Neural cell (in vitro differentiated cells): Measurements from ENCODE around the gene ARL5A. TPM values are rescaled to one million over a fixed set of nuclear protein-coding genes. Genes with fewer than 3 reads are reported as not detected.

ENCODE experiments used
- H2AFZ ChIP-seq: fragments of 200-600, 300-800 bp; sonication (generic), shearing (Covaris generic); 2 replicates; pipeline ENCODE4 v1.6.0; 2014; ENCODE audit warnings: low read depth, mild to moderate bottlenecking, antibody characterized with exemption, low read length, moderate library complexity
- H3F3A ChIP-seq: fragments of 200-600 bp; shearing (Covaris generic); 2 replicates; pipeline ENCODE4 v1.6.1; 2016; ENCODE audit warnings: mild to moderate bottlenecking, moderate library complexity, mixed read lengths, antibody characterized with exemption, low read length; ENCODE audit not compliant: insufficient read depth, poor library complexity, severe bottlenecking
- H3K27ac ChIP-seq: fragments of 200-600, 300-800 bp; sonication (generic), shearing (Covaris generic); 2 replicates; pipeline ENCODE4 v1.5.1; 2014; ENCODE audit warnings: mild to moderate bottlenecking, low read length, moderate library complexity
- H3K27me3 ChIP-seq: fragments of 300-800, 200-600 bp; sonication (generic), shearing (Covaris generic); 2 replicates; pipeline ENCODE4 v1.6.0; 2014; ENCODE audit warnings: mild to moderate bottlenecking, low read depth, low read length, moderate library complexity; ENCODE audit not compliant: insufficient read depth
- H3K36me3 ChIP-seq: fragments of 300-800, 200-600 bp; sonication (generic), shearing (Covaris generic); 2 replicates; pipeline ENCODE4 v1.5.1; 2014; ENCODE audit warnings: mild to moderate bottlenecking, antibody characterized with exemption, low read length, moderate library complexity; ENCODE audit not compliant: insufficient read depth
- H3K4me2 ChIP-seq: fragments of 300-800, 200-600 bp; sonication (generic), shearing (Covaris generic); 2 replicates; pipeline ENCODE4 v1.6.0; 2014; ENCODE audit warnings: mild to moderate bottlenecking, low read length
- H3K4me3 ChIP-seq: fragments of 300-800, 200-600 bp; sonication (generic), shearing (Covaris generic); 2 replicates; pipeline ENCODE4 v1.5.1; 2014; ENCODE audit warnings: mild to moderate bottlenecking, low read length, moderate library complexity
- H3K79me2 ChIP-seq: fragments of 200-600 bp; shearing (Covaris generic); replicated peaks from 2 replicates; pipeline ENCODE4 v1.6.0; 2014; ENCODE audit warnings: mild to moderate bottlenecking, low read length, moderate library complexity; ENCODE audit not compliant: insufficient read depth
- H3K9ac ChIP-seq: fragments of 300-800, 200-600 bp; sonication (generic), shearing (Covaris generic); 2 replicates; pipeline ENCODE4 v1.6.1; 2016; ENCODE audit warnings: mild to moderate bottlenecking, low read length, mixed read lengths
- H3K9me2 ChIP-seq: fragments of 200-600 bp; shearing (Covaris generic); 2 replicates; pipeline ENCODE4 v1.6.1; 2016; ENCODE audit warnings: mild to moderate bottlenecking, low read length, mixed read lengths; ENCODE audit not compliant: insufficient read depth
- H3K9me3 ChIP-seq: fragments of 200-600, 300-800 bp; sonication (generic), shearing (Covaris generic); 2 replicates; pipeline ENCODE4 v1.6.1; 2016; ENCODE audit warnings: mild to moderate bottlenecking, mixed run types, low read length, moderate library complexity, mixed read lengths
- H4K20me1 ChIP-seq: fragments of 200-600 bp; shearing (Covaris generic); 2 replicates; pipeline ENCODE4 v1.6.1; 2016; ENCODE audit warnings: mild to moderate bottlenecking, mixed run types; ENCODE audit not compliant: insufficient read depth
- EP300 ChIP-seq: fragments of 450-650 bp; conservative IDR thresholded peaks from 2 replicates; pipeline ENCODE4 v1.6.1; 2014; ENCODE audit warnings: antibody characterized with exemption, mild to moderate bottlenecking, moderate library complexity; ENCODE audit not compliant: poor library complexity, severe bottlenecking
- EZH2 ChIP-seq: fragments of 200-600, 300-800 bp; shearing (Covaris generic), sonication (generic); IDR thresholded peaks from 2 replicates; pipeline ENCODE4 v1.6.1; 2014; ENCODE audit warnings: antibody characterized with exemption, low read length, borderline replicate concordance, mild to moderate bottlenecking; ENCODE audit not compliant: insufficient read depth, poor library complexity, severe bottlenecking
- MXI1 ChIP-seq: fragments of 450-650 bp; conservative IDR thresholded peaks from 2 replicates; pipeline ENCODE4 v1.6.1; 2014; ENCODE audit warnings: antibody characterized with exemption, mild to moderate bottlenecking; ENCODE audit not compliant: poor library complexity, severe bottlenecking
- POLR2AphosphoS5 ChIP-seq: IDR thresholded peaks from 2 replicates; pipeline ENCODE4 v1.6.1; 2012
- RAD21 ChIP-seq: fragments of 450-650 bp; conservative IDR thresholded peaks from 2 replicates; pipeline ENCODE4 v1.6.1; 2014; ENCODE audit warnings: antibody characterized with exemption, mild to moderate bottlenecking, moderate library complexity
- SMC3 ChIP-seq: fragments of 450-650 bp; conservative IDR thresholded peaks from 2 replicates; pipeline ENCODE4 v1.6.1; 2014; ENCODE audit warnings: antibody characterized with exemption, mild to moderate bottlenecking, moderate library complexity; ENCODE audit not compliant: poor library complexity
- TAF1 ChIP-seq: IDR thresholded peaks from 2 replicates; pipeline ENCODE4 v1.6.1; 2012; ENCODE audit warnings: low read depth
- polyA plus RNA-seq: library from polyadenylated mRNA; depleted of rRNA; stranded (reverse); fragments of >200 nt; gene quantifications from 2 replicates; pipeline ENCODE4 v1.2.3, GENCODE V29; 2014
- TF ChIP-seq, protein P1 (sequence below): IDR thresholded peaks from 2 replicates; pipeline ENCODE4 v1.6.1; 2012; ENCODE audit warnings: borderline replicate concordance
- TF ChIP-seq, protein P2 (sequence below): fragments of 450-650 bp; IDR thresholded peaks from 2 replicates; pipeline ENCODE4 v1.5.1; 2014; ENCODE audit warnings: antibody characterized with exemption, mild to moderate bottlenecking, moderate library complexity; ENCODE audit not compliant: poor library complexity, severe bottlenecking

The ARL5A gene
- polyA plus RNA-seq, 1 donor from 2014 or later: 48.5 TPM

DNA sequence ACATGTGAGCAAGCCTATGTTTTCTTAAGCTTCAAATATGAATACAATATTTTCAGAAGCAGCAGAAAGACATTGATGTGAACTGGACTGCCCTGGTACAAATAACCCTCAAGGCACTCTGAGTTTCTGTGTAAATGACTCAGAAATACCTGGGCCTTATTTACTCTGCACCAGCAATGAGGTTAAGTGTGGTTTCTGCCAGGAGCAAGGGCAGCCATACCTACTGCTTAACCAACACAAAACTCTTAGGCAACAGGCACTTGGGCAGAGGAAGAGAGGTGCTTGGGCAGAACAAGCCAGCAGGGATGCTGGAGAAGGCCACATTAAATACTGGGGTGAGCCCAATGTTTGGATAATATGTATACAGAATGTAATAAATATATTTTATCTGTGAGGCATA, 29.4 kb upstream of the ARL5A start:
- no peaks in the 10 kb centered on the region for H3K36me3 ChIP-seq
- TF ChIP-seq, protein P1, sequence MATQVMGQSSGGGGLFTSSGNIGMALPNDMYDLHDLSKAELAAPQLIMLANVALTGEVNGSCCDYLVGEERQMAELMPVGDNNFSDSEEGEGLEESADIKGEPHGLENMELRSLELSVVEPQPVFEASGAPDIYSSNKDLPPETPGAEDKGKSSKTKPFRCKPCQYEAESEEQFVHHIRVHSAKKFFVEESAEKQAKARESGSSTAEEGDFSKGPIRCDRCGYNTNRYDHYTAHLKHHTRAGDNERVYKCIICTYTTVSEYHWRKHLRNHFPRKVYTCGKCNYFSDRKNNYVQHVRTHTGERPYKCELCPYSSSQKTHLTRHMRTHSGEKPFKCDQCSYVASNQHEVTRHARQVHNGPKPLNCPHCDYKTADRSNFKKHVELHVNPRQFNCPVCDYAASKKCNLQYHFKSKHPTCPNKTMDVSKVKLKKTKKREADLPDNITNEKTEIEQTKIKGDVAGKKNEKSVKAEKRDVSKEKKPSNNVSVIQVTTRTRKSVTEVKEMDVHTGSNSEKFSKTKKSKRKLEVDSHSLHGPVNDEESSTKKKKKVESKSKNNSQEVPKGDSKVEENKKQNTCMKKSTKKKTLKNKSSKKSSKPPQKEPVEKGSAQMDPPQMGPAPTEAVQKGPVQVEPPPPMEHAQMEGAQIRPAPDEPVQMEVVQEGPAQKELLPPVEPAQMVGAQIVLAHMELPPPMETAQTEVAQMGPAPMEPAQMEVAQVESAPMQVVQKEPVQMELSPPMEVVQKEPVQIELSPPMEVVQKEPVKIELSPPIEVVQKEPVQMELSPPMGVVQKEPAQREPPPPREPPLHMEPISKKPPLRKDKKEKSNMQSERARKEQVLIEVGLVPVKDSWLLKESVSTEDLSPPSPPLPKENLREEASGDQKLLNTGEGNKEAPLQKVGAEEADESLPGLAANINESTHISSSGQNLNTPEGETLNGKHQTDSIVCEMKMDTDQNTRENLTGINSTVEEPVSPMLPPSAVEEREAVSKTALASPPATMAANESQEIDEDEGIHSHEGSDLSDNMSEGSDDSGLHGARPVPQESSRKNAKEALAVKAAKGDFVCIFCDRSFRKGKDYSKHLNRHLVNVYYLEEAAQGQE: no peak
- TF ChIP-seq MXI1 (no peak), TAF1 (no peak), RAD21 (no peak), EZH2 (no peak), SMC3 (no peak)
- TF ChIP-seq, protein P2, sequence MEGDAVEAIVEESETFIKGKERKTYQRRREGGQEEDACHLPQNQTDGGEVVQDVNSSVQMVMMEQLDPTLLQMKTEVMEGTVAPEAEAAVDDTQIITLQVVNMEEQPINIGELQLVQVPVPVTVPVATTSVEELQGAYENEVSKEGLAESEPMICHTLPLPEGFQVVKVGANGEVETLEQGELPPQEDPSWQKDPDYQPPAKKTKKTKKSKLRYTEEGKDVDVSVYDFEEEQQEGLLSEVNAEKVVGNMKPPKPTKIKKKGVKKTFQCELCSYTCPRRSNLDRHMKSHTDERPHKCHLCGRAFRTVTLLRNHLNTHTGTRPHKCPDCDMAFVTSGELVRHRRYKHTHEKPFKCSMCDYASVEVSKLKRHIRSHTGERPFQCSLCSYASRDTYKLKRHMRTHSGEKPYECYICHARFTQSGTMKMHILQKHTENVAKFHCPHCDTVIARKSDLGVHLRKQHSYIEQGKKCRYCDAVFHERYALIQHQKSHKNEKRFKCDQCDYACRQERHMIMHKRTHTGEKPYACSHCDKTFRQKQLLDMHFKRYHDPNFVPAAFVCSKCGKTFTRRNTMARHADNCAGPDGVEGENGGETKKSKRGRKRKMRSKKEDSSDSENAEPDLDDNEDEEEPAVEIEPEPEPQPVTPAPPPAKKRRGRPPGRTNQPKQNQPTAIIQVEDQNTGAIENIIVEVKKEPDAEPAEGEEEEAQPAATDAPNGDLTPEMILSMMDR: no peak
- H4K20me1 ChIP-seq: no peaks in the 10 kb centered on the region
- H3K27me3 ChIP-seq: no peaks in the 10 kb centered on the region
- H3K27ac ChIP-seq: no peak overlapping the region
- no peak overlapping the region for H3K4me2 ChIP-seq
- H3K79me2 ChIP-seq: no peaks in the 10 kb centered on the region
- H3K9me3 ChIP-seq: no peaks in the 10 kb centered on the region
- H3F3A ChIP-seq: peaks cover 4% of the 10 kb centered on the region
- no peak overlapping the region for H3K9ac ChIP-seq
- H3K4me3 ChIP-seq: no peak overlapping the region
- no peaks in the 10 kb centered on the region for H3K9me2 ChIP-seq
- H2AFZ ChIP-seq: no peak overlapping the region

DNA sequence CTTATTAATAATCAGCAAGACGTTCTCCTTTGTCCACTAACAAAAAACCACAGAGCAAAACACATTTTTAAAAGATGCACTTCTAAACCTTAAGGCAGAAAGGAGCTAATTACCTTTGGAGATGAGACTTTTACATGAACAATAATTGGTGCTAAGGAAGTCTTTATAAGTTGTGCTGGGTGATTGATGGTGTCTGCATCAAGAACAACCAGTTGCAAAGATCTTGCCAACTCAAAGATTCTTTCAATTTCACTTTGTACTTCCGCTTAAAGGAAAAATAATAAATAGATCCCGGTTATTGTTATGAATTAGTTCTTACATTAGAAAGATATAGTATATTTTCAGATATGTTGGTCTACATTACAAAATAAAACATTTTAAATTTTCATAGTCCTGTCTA, 26.9 kb upstream of the ARL5A start:
- Histone ChIP-seq H3K27ac (no peak overlapping the region), H4K20me1 (no peaks in the 10 kb centered on the region), H3K79me2 (no peaks in the 10 kb centered on the region), H3K9me2 (no peaks in the 10 kb centered on the region), H3K9ac (no peak overlapping the region), H3K36me3 (no peaks in the 10 kb centered on the region), H3K9me3 (no peaks in the 10 kb centered on the region), H3K4me2 (no peak overlapping the region), H2AFZ (no peak overlapping the region), H3F3A (no peaks in the 10 kb centered on the region), H3K4me3 (no peak overlapping the region), H3K27me3 (no peaks in the 10 kb centered on the region)
- no peak for TF ChIP-seq POLR2AphosphoS5
- TF ChIP-seq EP300: no peak
- TF ChIP-seq RAD21: no peak
- no peak for TF ChIP-seq EZH2
- no peak for TF ChIP-seq MXI1
- TF ChIP-seq, protein P2: no peak
- no peak for TF ChIP-seq TAF1
- TF ChIP-seq, protein P1: no peak
- no peak for TF ChIP-seq SMC3
